ENCODE measurements around the gene GPC6. TPM values are rescaled to one million over a fixed set of nuclear protein-coding genes. Genes with fewer than 3 reads are reported as not detected.

The GPC6 gene
- total RNA-seq, 1 donor from 2014 or later = 42.9 TPM

DNA sequence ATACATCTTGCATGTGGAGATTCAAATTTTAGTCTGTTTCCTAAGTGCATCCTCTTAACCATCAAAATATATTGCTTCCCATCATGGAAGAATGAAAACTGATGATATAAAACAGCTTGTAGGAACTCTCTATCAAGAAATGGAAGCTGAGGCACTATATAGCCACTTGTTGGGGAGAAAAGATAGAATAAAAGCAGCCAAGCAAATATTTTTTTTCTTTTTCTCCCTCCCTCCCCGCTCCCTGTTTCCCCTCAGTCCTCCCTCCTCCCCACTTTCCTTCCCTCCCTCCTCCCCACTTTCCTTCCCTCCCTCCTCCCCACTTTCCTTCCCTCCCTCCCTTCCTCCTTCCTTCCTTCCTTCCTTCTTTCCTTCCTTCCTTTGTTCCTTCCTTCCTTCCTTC lies 413.8 kb downstream of the GPC6 start:
- no peak for DNase-seq (ENCODE audit: low spot score)
- H3K4me3 Mint-ChIP-seq = no peak overlapping the region
- Histone ChIP-seq H3K9ac (no peak overlapping the region), H3K4me3 (no peak overlapping the region), H3K4me2 (no peak overlapping the region), H3K27me3 (no peaks in the 10 kb centered on the region), H3F3A (ENCODE audit: low read depth) (no peaks in the 10 kb centered on the region), H3K36me3 (no peaks in the 10 kb centered on the region), H3K79me2 (ENCODE audit: low read depth) (no peaks in the 10 kb centered on the region), H3K4me1 (no peaks in the 10 kb centered on the region), H4K20me1 (ENCODE audit: low read depth) (no peaks in the 10 kb centered on the region), H3K27ac (no peak overlapping the region), H3K9me3 (ENCODE audit: low read depth) (no peaks in the 10 kb centered on the region), H2AFZ (replicated peaks) (no peak overlapping the region)
- no peaks in the 10 kb centered on the region for H3K9me3 Mint-ChIP-seq
- H3K27me3 Mint-ChIP-seq (ENCODE audit: insufficient read depth, low read depth) = no peaks in the 10 kb centered on the region
- H3K27ac Mint-ChIP-seq = no peak overlapping the region
- TF ChIP-seq EZH2phosphoT487 (IDR thresholded peaks at IDR 0.05) = no peak
- no peaks in the 10 kb centered on the region for H3K36me3 Mint-ChIP-seq
- H3K4me1 Mint-ChIP-seq = no peaks in the 10 kb centered on the region

- H3K9me3 Mint-ChIP-seq = no peaks in the 10 kb centered on the region
- Histone ChIP-seq H3K36me3 (no peaks in the 10 kb centered on the region), H3K9me3 (ENCODE audit: low read depth) (no peaks in the 10 kb centered on the region), H3F3A (ENCODE audit: low read depth) (no peaks in the 10 kb centered on the region), H3K4me2 (no peak overlapping the region), H3K4me3 (no peak overlapping the region), H2AFZ (replicated peaks) (no peak overlapping the region), H3K27me3 (no peaks in the 10 kb centered on the region), H3K4me1 (peaks cover 15% of the 10 kb centered on the region), H4K20me1 (ENCODE audit: low read depth) (no peaks in the 10 kb centered on the region), H3K79me2 (ENCODE audit: low read depth) (no peaks in the 10 kb centered on the region), H3K9ac (no peak overlapping the region), H3K27ac (no peak overlapping the region)
- H3K27me3 Mint-ChIP-seq (ENCODE audit: insufficient read depth, low read depth) = no peaks in the 10 kb centered on the region
- TF ChIP-seq EZH2 (IDR thresholded peaks at IDR 0.05) (no peak), CTCF (IDR thresholded peaks at IDR 0.05) (no peak), EZH2phosphoT487 (IDR thresholded peaks at IDR 0.05) (no peak)
- no peak overlapping the region for H3K27ac Mint-ChIP-seq
- no peaks in the 10 kb centered on the region for H3K36me3 Mint-ChIP-seq
- H3K4me3 Mint-ChIP-seq = no peak overlapping the region
- H3K4me1 Mint-ChIP-seq = no peaks in the 10 kb centered on the region
- no peak for DNase-seq (ENCODE audit: low spot score)
These were observed 419.6 kb downstream of the GPC6 start for GRCh38 chr13:93646245-93646644.

GRCh38 chr13:93649496-93649895 lies 422.9 kb downstream of the GPC6 start:
- Histone ChIP-seq H4K20me1 (ENCODE audit: low read depth) (no peaks in the 10 kb centered on the region), H3K9ac (no peak overlapping the region), H3K9me3 (ENCODE audit: low read depth) (no peaks in the 10 kb centered on the region), H3K4me1 (peaks cover 18% of the 10 kb centered on the region), H2AFZ (replicated peaks) (no peak overlapping the region), H3K79me2 (ENCODE audit: low read depth) (no peaks in the 10 kb centered on the region), H3K4me2 (no peak overlapping the region), H3F3A (ENCODE audit: low read depth) (no peaks in the 10 kb centered on the region), H3K36me3 (no peaks in the 10 kb centered on the region), H3K4me3 (no peak overlapping the region), H3K27ac (no peak overlapping the region), H3K27me3 (no peaks in the 10 kb centered on the region)
- Mint-ChIP-seq H3K36me3 (no peaks in the 10 kb centered on the region), H3K4me3 (no peak overlapping the region), H3K27ac (no peak overlapping the region), H3K27me3 (ENCODE audit: insufficient read depth, low read depth) (no peaks in the 10 kb centered on the region), H3K4me1 (no peaks in the 10 kb centered on the region), H3K9me3 (no peaks in the 10 kb centered on the region)
- no peak for TF ChIP-seq EZH2phosphoT487 (IDR thresholded peaks at IDR 0.05)
- no peak for TF ChIP-seq EZH2 (IDR thresholded peaks at IDR 0.05)
- no peak for TF ChIP-seq CTCF (IDR thresholded peaks at IDR 0.05)
- no peak for DNase-seq (ENCODE audit: low spot score)

GRCh38 chr13:93653776-93654175 lies 427.2 kb downstream of the GPC6 start:
- Histone ChIP-seq H3K27ac (no peak overlapping the region), H3K4me3 (no peak overlapping the region), H3K27me3 (no peaks in the 10 kb centered on the region), H3K4me2 (no peak overlapping the region), H3K4me1 (peaks cover 18% of the 10 kb centered on the region), H3K36me3 (no peaks in the 10 kb centered on the region), H2AFZ (replicated peaks) (no peak overlapping the region), H3K9me3 (ENCODE audit: low read depth) (no peaks in the 10 kb centered on the region), H3K9ac (no peak overlapping the region), H4K20me1 (ENCODE audit: low read depth) (no peaks in the 10 kb centered on the region), H3K79me2 (ENCODE audit: low read depth) (no peaks in the 10 kb centered on the region), H3F3A (ENCODE audit: low read depth) (no peaks in the 10 kb centered on the region)
- Mint-ChIP-seq H3K36me3 (no peaks in the 10 kb centered on the region), H3K4me1 (no peaks in the 10 kb centered on the region), H3K27me3 (ENCODE audit: insufficient read depth, low read depth) (no peaks in the 10 kb centered on the region), H3K9me3 (peaks cover 3% of the 10 kb centered on the region), H3K4me3 (no peak overlapping the region), H3K27ac (no peak overlapping the region)
- TF ChIP-seq EZH2phosphoT487 (IDR thresholded peaks at IDR 0.05) = no peak
- TF ChIP-seq EZH2 (IDR thresholded peaks at IDR 0.05) = no peak
- no peak for TF ChIP-seq CTCF (IDR thresholded peaks at IDR 0.05)
- no peak for DNase-seq (ENCODE audit: low spot score)

All from neural progenitor cell (in vitro differentiated cells).